Epithelial cell of proximal tubule (primary cell): ENCODE data around the gene ERMARD. TPM values are rescaled to one million over a fixed set of nuclear protein-coding genes. Genes with fewer than 3 reads are reported as not detected.

ENCODE experiments used
- DNase-seq: peaks from one replicate; pipeline ENCODE4 v3.0.0-alpha.2; 2011; ENCODE audit warnings: low read depth
- H3K4me3 ChIP-seq: 2 replicates; pipeline ENCODE4 v1.5.1; 2011; ENCODE audit warnings: low read depth, mild to moderate bottlenecking, low read length
- CTCF ChIP-seq: conservative IDR thresholded peaks from 2 replicates; pipeline ENCODE4 v1.5.1; 2012; ENCODE audit warnings: low read depth, mild to moderate bottlenecking, low read length
- total RNA-seq: library from RNA; depleted of rRNA; stranded (reverse); fragments of >200 nt; gene quantifications from 2 replicates; pipeline ENCODE4 v1.2.3, GENCODE V29; 2015

Gene ERMARD
- total RNA-seq = 9.1 and 12.6 TPM in 2 replicates

GRCh38 chr6:169751242-169752073, at the start of gene ERMARD, which contains the start of gene DYNLT2:
Gene ERMARD, plus strand, starts transcription at chr6:169751622. Its CDS starts 36 bp downstream, at chr6:169751658.
Gene DYNLT2, minus strand, starts transcription at chr6:169751572. Its CDS starts 114 bp downstream, at chr6:169751458.
- H3K4me3 ChIP-seq = peak within 1 kb of the TSS; percentile 85
- DNase-seq = peak; percentile 43
- TF ChIP-seq CTCF = no peak

GRCh38 chr6:169701954-169702839, 49.2 kb upstream of the ERMARD start, which contains the start of the genes C6orf120 and WDR27:
Gene C6orf120, plus strand, starts transcription at chr6:169702126. Its CDS starts 334 bp downstream, at chr6:169702460.
Gene WDR27, minus strand, starts transcription at chr6:169702029. Its CDS starts 13,024 bp downstream, at chr6:169689005.
- H3K4me3 ChIP-seq = peak within 1 kb of the TSS; percentile 75
- TF ChIP-seq CTCF = no peak
- DNase-seq = peak; percentile 53

- no peak for TF ChIP-seq CTCF
- no peak for DNase-seq
- peak overlapping the region; percentile 75 for H3K4me3 ChIP-seq
Observed at GRCh38 chr6:169702840-169703246, 48.6 kb upstream of the ERMARD start.

GRCh38 chr6:169707772-169708171, 43.6 kb upstream of the ERMARD start:
- TF ChIP-seq CTCF = no peak
- no peak overlapping the region for H3K4me3 ChIP-seq
- DNase-seq = no peak

GRCh38 chr6:169709293-169709692, 42.1 kb upstream of the ERMARD start:
- no peak for DNase-seq
- no peak overlapping the region for H3K4me3 ChIP-seq
- no peak for TF ChIP-seq CTCF

GRCh38 chr6:169710009-169710408, 41.4 kb upstream of the ERMARD start:
- H3K4me3 ChIP-seq = no peak overlapping the region
- TF ChIP-seq CTCF = no peak
- no peak for DNase-seq
